EH (cell line): Measurements from ENCODE around the gene FAM83F.
A peak's percentile ranks its signal among the peaks of the same experiment; 100 is the strongest.

Source experiments
- DNase-seq: peaks from one replicate; pipeline ENCODE4 v3.0.0-alpha.2; 2015; ENCODE audit warnings: low read depth

Gene FAM83F

DNA sequence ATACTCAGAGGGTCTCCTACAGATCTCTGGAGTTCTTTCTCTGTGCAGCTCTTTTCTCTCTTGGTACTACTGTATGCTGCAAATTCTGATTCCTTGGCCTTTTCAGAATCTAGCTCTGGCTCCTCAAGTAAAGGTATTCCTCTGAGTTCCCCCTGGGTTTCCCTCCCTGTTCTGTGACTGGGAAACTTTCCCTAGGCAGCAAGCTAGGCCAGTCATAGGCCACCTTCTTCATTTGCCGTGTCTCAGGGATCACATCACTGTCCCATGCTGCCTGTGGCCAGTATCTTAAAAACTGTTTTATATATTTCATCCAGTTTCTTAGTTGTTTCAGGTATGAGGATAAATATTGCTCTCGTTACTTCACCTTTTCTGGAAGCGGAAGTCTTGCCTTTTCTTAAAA lies 71.2 kb downstream of the FAM83F start:
- DNase-seq, result no peak

DNA sequence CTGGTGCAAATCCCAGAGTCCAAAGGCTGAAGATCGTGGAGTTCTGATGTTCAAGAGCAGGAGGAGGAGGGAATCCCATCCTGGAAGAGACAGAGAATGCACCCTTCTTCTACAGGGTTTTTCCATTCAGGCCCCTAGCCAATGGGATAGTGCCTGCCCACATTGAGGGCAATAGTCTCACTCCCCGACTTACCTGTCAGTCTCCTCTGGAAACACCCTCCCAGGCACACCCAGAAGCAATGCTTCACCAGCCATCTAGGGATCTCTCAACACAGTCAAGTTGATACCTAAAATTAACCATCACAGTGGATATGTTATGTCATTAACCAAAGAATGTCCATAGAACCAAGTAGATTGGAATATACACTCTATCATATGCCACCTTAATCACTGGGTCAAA lies 72.9 kb downstream of the FAM83F start:
- no peak for DNase-seq

DNA sequence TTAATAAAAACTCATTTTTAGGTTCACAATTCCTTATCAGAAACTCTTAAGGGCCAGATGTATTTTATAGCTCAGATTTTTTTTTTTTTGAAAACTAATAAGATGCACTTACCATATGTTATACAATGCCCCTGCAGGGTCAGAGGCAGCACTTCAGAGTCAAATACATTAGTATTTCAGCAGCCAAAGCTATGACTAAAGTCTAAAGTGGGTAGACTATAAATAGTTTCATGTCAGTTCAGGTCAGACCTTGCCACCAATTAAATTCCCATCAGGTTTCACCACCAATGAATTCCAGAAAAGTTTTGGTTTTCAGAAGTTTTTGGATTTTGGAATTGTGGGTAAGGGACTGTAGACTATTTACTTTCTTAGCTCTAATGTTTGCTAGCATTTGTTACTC lies 75.9 kb downstream of the FAM83F start:
- peak; percentile 56 for DNase-seq

DNA sequence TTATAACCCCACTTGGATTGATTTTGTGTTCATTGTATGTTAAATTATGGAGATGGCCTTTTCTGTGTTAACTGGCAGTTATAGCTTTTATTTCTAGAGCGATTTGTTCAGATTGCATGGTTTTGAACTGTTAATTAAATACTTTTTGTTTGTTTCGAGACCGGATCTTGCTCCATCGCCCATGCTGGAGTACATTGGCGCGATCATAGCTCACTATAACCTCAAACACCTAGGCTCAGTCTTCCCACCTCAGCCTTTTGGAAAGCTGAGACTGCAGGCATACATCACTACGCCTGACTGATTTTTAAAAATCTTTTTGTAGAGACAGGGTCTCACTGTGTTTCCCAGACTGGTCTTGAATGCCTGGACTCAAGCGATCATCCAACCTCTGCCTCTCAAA lies 77.0 kb downstream of the FAM83F start:
- no peak for DNase-seq

DNA sequence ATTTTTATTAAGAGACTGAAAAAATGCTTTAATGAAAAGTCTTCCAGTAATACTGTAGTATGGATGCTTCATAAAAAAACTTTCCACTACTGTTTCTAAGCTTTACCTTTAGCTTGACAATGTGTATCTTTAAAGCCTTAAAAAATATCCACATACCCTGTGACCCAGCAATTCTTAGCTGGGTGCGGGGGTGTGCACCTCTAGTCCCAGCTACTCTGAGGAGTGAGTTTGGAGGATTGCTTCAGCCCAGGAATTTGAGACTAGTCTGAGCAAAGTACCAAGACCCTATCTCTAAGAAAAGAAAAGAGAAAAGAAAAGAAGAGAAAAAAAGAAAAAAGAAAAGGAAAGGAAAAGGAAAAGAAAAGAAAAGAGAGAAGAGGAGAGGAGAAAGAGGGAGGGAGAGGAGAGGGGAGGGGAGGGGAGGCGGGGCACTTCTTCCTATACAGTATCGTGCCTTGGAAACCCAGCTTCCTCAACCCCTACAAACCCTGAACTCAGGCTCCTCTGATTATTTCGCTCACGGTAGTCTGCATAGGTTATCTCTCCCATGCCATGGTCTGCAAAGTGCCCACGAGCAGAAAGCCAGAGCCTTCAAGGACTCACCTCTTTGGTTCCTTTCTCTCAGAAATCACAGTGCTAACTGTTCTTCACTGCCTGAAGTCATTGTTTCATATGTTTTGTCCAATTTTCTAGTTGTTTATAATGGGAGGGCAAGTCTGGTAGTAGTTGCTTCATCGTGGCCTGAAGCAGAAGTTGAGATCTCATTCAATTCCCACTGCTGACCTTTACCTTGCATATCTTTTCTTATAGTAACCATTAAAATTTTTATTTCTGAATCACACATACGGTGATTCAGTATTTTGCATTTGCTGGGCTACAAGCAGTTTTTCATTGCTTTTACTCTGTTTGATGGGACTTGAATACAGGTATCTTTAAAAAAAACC lies 82.2 kb downstream of the FAM83F start:
- peak; percentile 25 for DNase-seq

DNA sequence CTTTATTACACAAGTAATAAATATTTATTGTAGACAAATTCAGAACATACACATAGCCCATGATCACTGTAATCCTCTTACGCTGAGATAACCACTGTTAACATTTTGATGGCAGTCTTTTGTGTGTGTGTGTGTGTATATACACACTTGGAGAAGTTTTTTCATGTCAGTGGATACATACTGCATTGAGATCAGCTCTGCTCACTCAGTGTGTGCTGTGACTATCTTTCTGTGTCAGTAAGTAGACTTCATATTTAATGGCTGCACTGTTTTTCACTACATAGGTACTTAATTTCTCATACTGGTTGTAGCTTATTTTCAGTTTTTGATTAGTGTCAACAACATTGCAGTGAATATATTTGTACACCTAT lies 82.9 kb downstream of the FAM83F start:
- no peak for DNase-seq

DNA sequence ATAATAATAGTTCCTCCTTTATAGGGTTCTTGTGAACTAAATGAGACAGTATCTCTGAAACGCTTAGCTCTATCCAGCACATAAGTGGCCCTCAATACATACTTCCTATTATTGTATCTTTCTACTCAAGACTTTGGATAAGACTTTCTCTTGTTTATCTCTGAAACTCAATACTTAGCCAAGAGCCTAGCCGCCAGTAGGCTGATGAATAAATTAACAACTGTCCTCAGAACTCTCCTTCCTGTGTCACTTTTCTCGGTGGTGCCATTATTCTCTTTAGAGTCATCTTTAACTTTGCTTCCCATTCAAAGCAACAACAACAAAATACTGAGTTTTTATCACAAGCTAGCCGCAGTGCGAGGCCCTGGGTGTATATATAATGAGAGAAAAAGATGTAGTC lies 86.9 kb downstream of the FAM83F start:
- DNase-seq, result no peak

DNA sequence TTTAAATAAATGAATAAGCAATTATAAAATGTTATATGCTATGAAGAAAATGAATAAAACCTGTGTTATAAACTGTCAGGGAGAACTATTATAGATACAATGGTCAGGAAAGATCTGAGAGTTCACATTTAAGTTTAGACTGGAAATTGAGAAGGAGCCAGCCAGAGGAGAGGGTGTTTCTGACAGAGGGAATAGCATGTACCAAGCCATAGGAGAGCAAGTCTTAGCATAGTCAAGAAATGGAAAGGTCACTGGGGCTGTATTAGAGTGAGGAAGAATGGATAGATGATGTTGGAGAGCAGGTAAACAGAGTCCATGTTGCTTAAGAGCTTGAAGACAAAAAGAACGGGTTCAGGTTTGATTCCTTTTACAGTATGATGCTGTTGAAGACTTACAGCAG lies 87.4 kb downstream of the FAM83F start:
- DNase-seq, result no peak

DNA sequence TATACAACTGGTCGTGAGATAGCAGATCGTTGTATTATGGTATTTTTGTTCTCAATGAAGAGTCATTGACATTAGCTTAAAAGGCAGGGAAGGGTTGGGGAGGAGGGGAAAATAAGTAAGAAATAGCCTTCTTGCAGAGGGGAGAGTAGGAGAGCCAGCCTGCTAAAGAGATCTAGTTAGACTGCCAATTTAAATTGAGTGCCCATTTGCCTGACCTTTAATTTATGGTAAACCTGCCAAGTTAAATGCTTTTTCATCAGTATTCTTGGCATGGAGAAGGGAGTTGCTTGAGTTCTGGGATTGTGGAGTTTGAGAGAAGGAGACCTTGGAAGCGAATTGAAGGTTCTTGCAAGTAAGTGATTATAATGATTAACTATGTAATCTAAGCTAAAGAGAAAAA lies 89.0 kb downstream of the FAM83F start:
- DNase-seq, result no peak

DNA sequence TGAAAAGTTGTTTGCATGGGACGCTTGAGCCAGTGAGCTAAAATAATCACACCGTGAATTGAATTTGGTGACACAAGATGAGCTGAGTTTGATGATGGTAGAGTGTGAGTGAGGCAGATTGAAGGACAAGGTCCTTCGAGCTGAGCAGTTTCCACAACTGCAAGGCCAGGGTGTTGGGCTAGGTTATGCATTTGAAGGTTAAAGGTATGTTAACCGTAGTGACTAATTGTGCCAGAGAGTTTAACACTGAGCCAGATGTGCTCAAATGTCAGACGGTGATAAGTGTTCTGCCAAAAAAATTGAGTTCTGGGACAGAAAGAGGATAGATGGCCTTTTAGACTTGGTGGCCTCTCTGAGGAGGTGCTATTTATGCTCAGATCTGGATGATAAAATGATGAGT lies 89.5 kb downstream of the FAM83F start:
- DNase-seq, result no peak

DNA sequence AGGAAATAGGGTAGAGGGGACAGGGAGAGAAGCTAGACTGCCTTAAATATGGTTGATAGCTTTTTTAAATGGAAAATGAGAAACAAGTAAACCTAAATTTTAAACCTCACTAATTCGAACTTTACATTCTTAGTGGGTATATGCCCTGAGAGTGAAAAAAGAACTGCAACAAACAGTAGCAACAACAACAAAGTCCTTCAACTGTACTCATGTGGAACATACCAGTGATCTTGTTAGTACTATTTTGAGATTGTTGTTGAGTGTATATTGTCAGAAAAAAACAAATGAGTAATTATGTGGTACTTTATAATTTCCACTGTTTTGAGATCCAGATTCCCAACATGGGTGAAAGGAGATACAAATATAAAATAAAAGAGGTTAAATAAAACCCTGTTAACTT lies 94.1 kb downstream of the FAM83F start:
- no peak for DNase-seq
